Skeletal muscle tissue (tissue), 4 donors: ENCODE measurements around the gene STN1. TPM values are rescaled to one million over a fixed set of nuclear protein-coding genes. Genes with fewer than 3 reads are reported as not detected.

ENCODE experiments used
- H3K27ac ChIP-seq: one replicate; pipeline ENCODE4 v1.7.0; 2013; ENCODE audit warnings: mild to moderate bottlenecking, low read depth, low read length, inconsistent platforms
- H3K27me3 ChIP-seq, 3 donors: one replicate each; pipeline ENCODE4 v1.7.0; 2013; ENCODE audit warnings: low read length in 3 of 3; ENCODE audit not compliant: control insufficient read depth in 3 of 3, insufficient read depth in 3 of 3
- H3K36me3 ChIP-seq, 3 donors: one replicate each; pipeline ENCODE4 v1.7.0; 2013; ENCODE audit warnings: low read length in 3 of 3; ENCODE audit not compliant: control insufficient read depth in 3 of 3, insufficient read depth in 3 of 3
- H3K4me1 ChIP-seq, 3 donors: one replicate each; pipeline ENCODE4 v1.7.0; 2013; ENCODE audit warnings: low read length in 3 of 3, mild to moderate bottlenecking in 3 of 3; ENCODE audit not compliant: control insufficient read depth in 3 of 3, insufficient read depth in 3 of 3
- H3K4me3 ChIP-seq, 3 donors: one replicate each; pipeline ENCODE4 v1.7.0; 2013; ENCODE audit warnings: low read length in 3 of 3
- H3K9ac ChIP-seq, 3 donors: one replicate each; pipeline ENCODE4 v1.7.0; 2013; ENCODE audit warnings: low read length in 3 of 3, mild to moderate bottlenecking in 3 of 3, moderate library complexity in 2 of 3, low read depth in 1 of 3
- H3K9me3 ChIP-seq, 3 donors: one replicate each; pipeline ENCODE4 v1.7.0; 2013; ENCODE audit warnings: low read length in 3 of 3; ENCODE audit not compliant: control insufficient read depth in 3 of 3
- total RNA-seq: library from RNA; depleted of rRNA; stranded (reverse); fragments of >200 nt; gene quantifications from one replicate; pipeline ENCODE4 v1.2.3, GENCODE V29; 2014
- donor health status: Osteomylitis.

STN1 gene
- total RNA-seq, 1 donor from 2014 or later, result 20.9 TPM

- Histone ChIP-seq H3K36me3 (no peaks in the 10 kb centered on the region), H3K4me1 (no peaks in the 10 kb centered on the region), H3K9ac (no peak overlapping the region), H3K9me3 (no peaks in the 10 kb centered on the region), H3K27me3 (no peaks in the 10 kb centered on the region), H3K27ac (no peak overlapping the region), H3K4me3 (no peak overlapping the region)
Measured at GRCh38 chr10:103947799-103948516, 30.0 kb upstream of the STN1 start.

GRCh38 chr10:103942866-103943265 lies 24.9 kb upstream of the STN1 start:
- Histone ChIP-seq H3K9me3 (no peaks in the 10 kb centered on the region), H3K4me1 (no peaks in the 10 kb centered on the region), H3K27ac (no peak overlapping the region), H3K36me3 (no peaks in the 10 kb centered on the region), H3K27me3 (no peaks in the 10 kb centered on the region), H3K4me3 (no peak overlapping the region), H3K9ac (no peak overlapping the region)

- H3K27me3 ChIP-seq, result no peaks in the 10 kb centered on the region
- no peak overlapping the region for H3K4me3 ChIP-seq
- no peak overlapping the region for H3K9ac ChIP-seq
- H3K9me3 ChIP-seq, result no peaks in the 10 kb centered on the region
- no peaks in the 10 kb centered on the region for H3K36me3 ChIP-seq
- no peak overlapping the region for H3K27ac ChIP-seq
- H3K4me1 ChIP-seq, result no peaks in the 10 kb centered on the region
Measured at GRCh38 chr10:103941801-103942200, 23.8 kb upstream of the STN1 start.

GRCh38 chr10:103939522-103939921 lies 21.5 kb upstream of the STN1 start:
- Histone ChIP-seq H3K4me3 (no peak overlapping the region), H3K4me1 (peaks cover 0 to 6% (median 0%) of the 10 kb centered on the region in 3 donors), H3K27me3 (no peaks in the 10 kb centered on the region), H3K9ac (no peak overlapping the region), H3K27ac (no peak overlapping the region), H3K9me3 (no peaks in the 10 kb centered on the region), H3K36me3 (peaks cover 0 to 2% (median 0%) of the 10 kb centered on the region in 3 donors)

- H3K4me3 ChIP-seq, result no peak overlapping the region
- peaks cover 0 to 6% (median 0%) of the 10 kb centered on the region in 3 donors for H3K4me1 ChIP-seq
- H3K27ac ChIP-seq, result no peak overlapping the region
- no peaks in the 10 kb centered on the region for H3K9me3 ChIP-seq
- H3K9ac ChIP-seq, result no peak overlapping the region
- no peaks in the 10 kb centered on the region for H3K27me3 ChIP-seq
- peaks cover 0 to 2% (median 0%) of the 10 kb centered on the region in 3 donors for H3K36me3 ChIP-seq
Measured at GRCh38 chr10:103936022-103936421, 18.0 kb upstream of the STN1 start.

GRCh38 chr10:103934308-103934707 lies 16.3 kb upstream of the STN1 start:
- Histone ChIP-seq H3K27me3 (no peaks in the 10 kb centered on the region), H3K27ac (no peak overlapping the region), H3K9me3 (no peaks in the 10 kb centered on the region), H3K36me3 (peaks cover 0 to 2% (median 0%) of the 10 kb centered on the region in 3 donors), H3K4me3 (no peak overlapping the region), H3K9ac (no peak overlapping the region), H3K4me1 (peaks cover 0 to 6% (median 0%) of the 10 kb centered on the region in 3 donors)

- Histone ChIP-seq H3K9me3 (no peaks in the 10 kb centered on the region), H3K4me1 (peaks cover 0 to 6% (median 0%) of the 10 kb centered on the region in 3 donors), H3K9ac (no peak overlapping the region), H3K27ac (no peak overlapping the region), H3K27me3 (no peaks in the 10 kb centered on the region), H3K4me3 (no peak overlapping the region), H3K36me3 (peaks cover 0 to 2% (median 0%) of the 10 kb centered on the region in 3 donors)
Measured at GRCh38 chr10:103933557-103934121, 15.7 kb upstream of the STN1 start.

GRCh38 chr10:103932971-103933370 lies 15.0 kb upstream of the STN1 start:
- H3K27me3 ChIP-seq, result no peaks in the 10 kb centered on the region
- H3K9ac ChIP-seq, result no peak overlapping the region
- H3K4me1 ChIP-seq, result peaks cover 0 to 6% (median 0%) of the 10 kb centered on the region in 3 donors
- peaks cover 0 to 2% (median 0%) of the 10 kb centered on the region in 3 donors for H3K36me3 ChIP-seq
- H3K9me3 ChIP-seq, result no peaks in the 10 kb centered on the region
- no peak overlapping the region for H3K4me3 ChIP-seq
- H3K27ac ChIP-seq, result no peak overlapping the region

- Histone ChIP-seq H3K4me1 (peaks cover 0 to 6% (median 0%) of the 10 kb centered on the region in 3 donors), H3K9ac (no peak overlapping the region), H3K9me3 (no peaks in the 10 kb centered on the region), H3K36me3 (peaks cover 0 to 2% (median 0%) of the 10 kb centered on the region in 3 donors), H3K27me3 (no peaks in the 10 kb centered on the region), H3K4me3 (no peak overlapping the region), H3K27ac (no peak overlapping the region)
Measured at GRCh38 chr10:103932271-103932670, 14.3 kb upstream of the STN1 start.

GRCh38 chr10:103931603-103932002 lies 13.6 kb upstream of the STN1 start:
- H3K4me1 ChIP-seq, result peaks cover 0 to 6% (median 0%) of the 10 kb centered on the region in 3 donors
- H3K36me3 ChIP-seq, result peaks cover 0 to 2% (median 0%) of the 10 kb centered on the region in 3 donors
- no peak overlapping the region for H3K27ac ChIP-seq
- no peak overlapping the region for H3K9ac ChIP-seq
- no peak overlapping the region for H3K4me3 ChIP-seq
- H3K9me3 ChIP-seq, result no peaks in the 10 kb centered on the region
- no peaks in the 10 kb centered on the region for H3K27me3 ChIP-seq
